ENCODE data around the gene ASF1A. TPM values are rescaled to one million over a fixed set of nuclear protein-coding genes. Genes with fewer than 3 reads are reported as not detected.

ASF1A gene
- total and polyA plus RNA-seq, 9 of the 15 experiments (the other 6 are each of a cell fraction or from before 2014, with no cell fraction given), result 31.5 to 45.3 (median 34.8) TPM

DNA sequence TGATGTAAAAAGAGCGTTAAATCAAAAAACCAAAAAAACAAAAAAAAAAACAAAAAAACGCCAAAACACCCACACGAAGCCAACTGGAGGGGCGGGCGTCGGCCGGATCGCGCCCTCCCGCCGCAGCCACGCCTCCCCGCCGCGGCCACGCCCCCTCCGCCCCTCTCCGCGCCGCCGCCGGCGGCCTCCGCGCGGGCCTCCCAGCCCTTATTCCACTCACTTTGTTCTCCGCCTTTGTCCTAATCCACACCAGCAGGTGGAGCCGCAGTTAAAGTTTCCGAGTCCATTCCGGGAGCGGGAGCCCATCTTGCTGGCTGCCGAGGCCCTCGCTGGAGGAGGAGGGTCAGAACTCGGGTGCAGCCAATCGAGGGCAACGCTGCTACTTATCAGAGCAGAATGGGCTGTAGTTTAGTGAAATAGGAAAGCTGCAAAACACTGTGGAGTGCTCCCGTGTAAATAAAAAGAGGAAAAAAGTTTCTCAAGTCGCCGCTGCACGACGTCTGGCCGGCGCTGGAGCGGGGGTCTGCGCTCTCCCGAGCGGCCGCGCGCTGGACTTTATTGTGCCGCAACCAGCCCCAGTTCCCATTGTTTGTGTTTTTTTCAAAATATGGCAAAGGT, at the start of gene ASF1A (continued):
- TF ChIP-seq, protein P1, sequence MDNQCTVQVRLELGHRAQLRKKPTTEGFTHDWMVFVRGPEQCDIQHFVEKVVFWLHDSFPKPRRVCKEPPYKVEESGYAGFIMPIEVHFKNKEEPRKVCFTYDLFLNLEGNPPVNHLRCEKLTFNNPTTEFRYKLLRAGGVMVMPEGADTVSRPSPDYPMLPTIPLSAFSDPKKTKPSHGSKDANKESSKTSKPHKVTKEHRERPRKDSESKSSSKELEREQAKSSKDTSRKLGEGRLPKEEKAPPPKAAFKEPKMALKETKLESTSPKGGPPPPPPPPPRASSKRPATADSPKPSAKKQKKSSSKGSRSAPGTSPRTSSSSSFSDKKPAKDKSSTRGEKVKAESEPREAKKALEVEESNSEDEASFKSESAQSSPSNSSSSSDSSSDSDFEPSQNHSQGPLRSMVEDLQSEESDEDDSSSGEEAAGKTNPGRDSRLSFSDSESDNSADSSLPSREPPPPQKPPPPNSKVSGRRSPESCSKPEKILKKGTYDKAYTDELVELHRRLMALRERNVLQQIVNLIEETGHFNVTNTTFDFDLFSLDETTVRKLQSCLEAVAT (IDR thresholded peaks at IDR 0.05), result peak in 1 of 2 experiments; percentile 79; a peak in 2 of 4 replicates
- peak; percentile 35 for TF ChIP-seq SP2 (IDR thresholded peaks at IDR 0.05; ENCODE audit: extremely low read depth, low read depth, low read length, poor library complexity, severe bottlenecking)
- peak; percentile 87 for TF ChIP-seq KDM5B (IDR thresholded peaks at IDR 0.05; ENCODE audit: insufficient replicate concordance, low read depth, low read length)
- TF ChIP-seq SIN3A (IDR thresholded peaks at IDR 0.05; ENCODE audit: borderline replicate concordance in 2 of 2, control insufficient read depth in 1 of 2, low read depth in 2 of 2, low read length in 2 of 2), result peak in 1 of 2 experiments; percentile 63; a peak in 1 of 4 replicates
- no peak for TF ChIP-seq ATF1 (CRISPR knock-in tag; IDR thresholded peaks at IDR 0.05)
- 0 out of 2 replicates have a peak, but pooled peaks have one; percentile 4 for TF ChIP-seq ATF1 (tag; IDR thresholded peaks at IDR 0.05)
- TF ChIP-seq FOXK2 (conservative IDR thresholded peaks at IDR 0.05 in 1 of 2, IDR thresholded peaks at IDR 0.05 in 1 of 2; ENCODE audit: low read depth in 2 of 2), result 0 out of 4 replicates have a peak, but pooled peaks of 1 of the 2 experiments have one; percentile 64
- TF ChIP-seq KLF6 (CRISPR knock-in tag; IDR thresholded peaks at IDR 0.05; ENCODE audit: borderline replicate concordance), result no peak
- TF ChIP-seq PREB (CRISPR knock-in tag; IDR thresholded peaks at IDR 0.05), result no peak
- TF ChIP-seq ZNF175 (CRISPR knock-in tag; IDR thresholded peaks at IDR 0.05; ENCODE audit: low read depth), result no peak
- peak; percentile 88 for TF ChIP-seq ZBTB2 (IDR thresholded peaks at IDR 0.05)
- peak; percentile 64 for TF ChIP-seq HNRNPLL (IDR thresholded peaks at IDR 0.05; ENCODE audit: low read depth, low read length, poor library complexity, severe bottlenecking)
- TF ChIP-seq JUND (IDR thresholded peaks at IDR 0.05; ENCODE audit: borderline replicate concordance, low read depth, low read length), result peak; percentile 80
- TF ChIP-seq JUND (tag; IDR thresholded peaks at IDR 0.05; ENCODE audit: borderline replicate concordance, low read depth, low read length), result no peak; the same call in 2 of the 3 replicates
- TF ChIP-seq ZNF143 (CRISPR knock-in tag; IDR thresholded peaks at IDR 0.05), result no peak
- 0 out of 2 replicates have a peak, but pooled peaks have one; percentile 63 for TF ChIP-seq LARP7 (IDR thresholded peaks at IDR 0.05)
- TF ChIP-seq POLR2G (IDR thresholded peaks at IDR 0.05; ENCODE audit: low read depth, low read length), result peak; percentile 79
- 0 out of 2 replicates have a peak, but pooled peaks have one; percentile 1 for TF ChIP-seq TAL1 (IDR thresholded peaks at IDR 0.05)
- peak; percentile 53; the same call in 1 of the 2 replicates for TF ChIP-seq NFIC (IDR thresholded peaks at IDR 0.05)
- peak; percentile 64 for TF ChIP-seq TEAD4 (IDR thresholded peaks at IDR 0.05; ENCODE audit: low read length)
- TF ChIP-seq TEAD4 (CRISPR knock-in tag; IDR thresholded peaks at IDR 0.05; ENCODE audit: borderline replicate concordance), result no peak
- TF ChIP-seq ESRRA (IDR thresholded peaks at IDR 0.05; ENCODE audit: borderline replicate concordance, low read depth), result peak; percentile 72; the same call in 1 of the 2 replicates
- TF ChIP-seq XRCC5 (IDR thresholded peaks at IDR 0.05; ENCODE audit: low read depth, low read length), result peak; percentile 90; the same call in 1 of the 2 replicates
- TF ChIP-seq GABPB1 (CRISPR knock-in tag; IDR thresholded peaks at IDR 0.05), result peak; percentile 66; the same call in 1 of the 2 replicates
- TF ChIP-seq MAZ (CRISPR knock-in tag; conservative IDR thresholded peaks at IDR 0.05 in 1 of 2, IDR thresholded peaks at IDR 0.05 in 1 of 2), result peak in 1 of 2 experiments; percentile 83; a peak in 2 of 4 replicates
